B cell (primary cell): ENCODE data around the gene SLC2A13. TPM values are rescaled to one million over a fixed set of nuclear protein-coding genes. Genes with fewer than 3 reads are reported as not detected.

Source experiments
- ATAC-seq: fragments of 200-7000 bp; cut with Tn5 transposase; one replicate; pipeline ENCODE4 v1.10.0; 2021; ENCODE audit warnings: low read depth, mild to moderate bottlenecking, moderate number of reproducible peaks, moderate library complexity
- CTCF ChIA-PET: fragments of 350-600 bp; sonication (Branson Sonifier 250); formaldehyde crosslinking; loops from one replicate; lab custom pipeline; 2021; ENCODE audit warnings: antibody characterized with exemption, inconsistent platforms; lab: Charles Lee
- POLR2A ChIA-PET: fragments of 350-600 bp; sonication (Branson Sonifier 250); formaldehyde crosslinking; loops from one replicate; lab custom pipeline; 2021; ENCODE audit warnings: antibody characterized with exemption; lab: Charles Lee
- DNase-seq: peaks from one replicate; pipeline ENCODE4 v3.0.0; 2013
- H2AFZ ChIP-seq: 2 replicates; pipeline ENCODE4 v1.6.1; 2012; ENCODE audit warnings: mild to moderate bottlenecking, low read depth, low read length; ENCODE audit not compliant: insufficient read depth, poor library complexity, severe bottlenecking
- H3K27ac ChIP-seq, 2 donors: 1 replicate in 1 of 2; 2 replicates in 1 of 2; pipeline ENCODE4 v1.5.1; 2012 to 2013; ENCODE audit warnings: low read length in 2 of 2, mild to moderate bottlenecking in 2 of 2, moderate library complexity in 1 of 2
- H3K27me3 ChIP-seq, 4 experiments: fragments of 200-600 bp in 1 of 4; sonication (generic) in 1 of 4; replicated peaks in 1 of 4; 1 replicate in 2 of 4; 2 replicates in 2 of 4; pipeline versions ENCODE4 v1.6.1 to v1.7.0; 2013 to 2016; ENCODE audit warnings: low read length in 3 of 4, mild to moderate bottlenecking in 2 of 4, mixed read lengths in 1 of 4, moderate library complexity in 1 of 4; ENCODE audit not compliant: insufficient read depth in 4 of 4, control insufficient read depth in 3 of 4; ENCODE audit errors: control extremely low read depth in 1 of 4
- H3K36me3 ChIP-seq, 2 experiments: replicated peaks in 1 of 2; 1 replicate in 1 of 2; 2 replicates in 1 of 2; pipeline versions ENCODE4 v1.6.1 to v1.7.1; 2013; ENCODE audit warnings: low read length in 1 of 2; ENCODE audit not compliant: insufficient read depth in 2 of 2, control insufficient read depth in 1 of 2; ENCODE audit errors: control extremely low read depth in 1 of 2, extremely low read depth in 1 of 2
- H3K4me1 ChIP-seq, 2 donors: fragments of 200-600 bp in 1 of 2; sonication (generic) in 1 of 2; 1 replicate in 1 of 2; 2 replicates in 1 of 2; pipeline versions ENCODE4 v1.5.1 to v1.6.1; 2013 to 2017; ENCODE audit warnings: low read length in 2 of 2; ENCODE audit not compliant: control insufficient read depth in 2 of 2, insufficient read depth in 2 of 2
- H3K4me2 ChIP-seq: replicated peaks from 2 replicates; pipeline ENCODE3; 2012; ENCODE audit warnings: mild to moderate bottlenecking, low read depth, low read length; ENCODE audit not compliant: poor library complexity, severe bottlenecking
- H3K4me3 ChIP-seq, 5 experiments: fragments of 200-600 bp in 1 of 5; sonication (generic) in 1 of 5; 1 replicate in 3 of 5; 2 replicates in 2 of 5; pipeline versions ENCODE4 v1.5.1 to v1.7.0; 2011 to 2016; ENCODE audit warnings: low read length in 4 of 5, mild to moderate bottlenecking in 4 of 5, low read depth in 2 of 5, control low read depth in 1 of 5, moderate library complexity in 1 of 5; ENCODE audit not compliant: insufficient read depth in 1 of 5; ENCODE audit errors: control extremely low read depth in 1 of 5, extremely low read depth in 1 of 5
- H3K79me2 ChIP-seq: fragments of 200-600 bp; sonication (generic); one replicate; pipeline ENCODE4 v1.6.0; 2016; ENCODE audit warnings: low read length; ENCODE audit not compliant: control insufficient read depth, insufficient read depth
- H3K9ac ChIP-seq: fragments of 200-600 bp; sonication (generic); 2 replicates; pipeline ENCODE4 v1.6.1; 2017; ENCODE audit warnings: mild to moderate bottlenecking, low read length, moderate library complexity
- H3K9me3 ChIP-seq, 3 donors: one replicate each; pipeline versions ENCODE4 v1.6.1 to v1.7.1; 2013; ENCODE audit warnings: low read length in 2 of 3; ENCODE audit not compliant: control insufficient read depth in 2 of 3, insufficient read depth in 1 of 3; ENCODE audit errors: control extremely low read depth in 1 of 3
- H4K20me1 ChIP-seq: 2 replicates; pipeline ENCODE4 v1.6.0; 2012; ENCODE audit warnings: mild to moderate bottlenecking, low read length; ENCODE audit not compliant: insufficient read depth, control insufficient read depth, poor library complexity, severe bottlenecking
- H3K27ac Mint-ChIP-seq: one replicate; pipeline ENCODE4 v1.8.0; 2021; ENCODE audit warnings: mixed read lengths
- H3K27me3 Mint-ChIP-seq: one replicate; pipeline ENCODE4 v1.8.0; 2021; ENCODE audit warnings: mixed read lengths
- H3K4me1 Mint-ChIP-seq: one replicate; pipeline ENCODE4 v1.8.0; 2021; ENCODE audit warnings: mixed read lengths
- H3K4me3 Mint-ChIP-seq: one replicate; pipeline ENCODE4 v1.8.0; 2021; ENCODE audit warnings: mixed read lengths
- H3K9me3 Mint-ChIP-seq: one replicate; pipeline ENCODE4 v1.8.0; 2022; ENCODE audit warnings: mixed read lengths; ENCODE audit not compliant: insufficient read depth
- EZH2 ChIP-seq: IDR thresholded peaks from 2 replicates; pipeline ENCODE4 v1.6.1; 2012; ENCODE audit warnings: borderline replicate concordance, low read depth, mild to moderate bottlenecking, moderate library complexity, low read length; ENCODE audit not compliant: insufficient read depth, poor library complexity, severe bottlenecking
- WGBS: methylation state at CpG from one replicate; pipeline ENCODE4 v1.1.5; 2013; ENCODE audit warnings: missing lambda C conversion rate; ENCODE audit not compliant: insufficient coverage; 5-methylcytosine and 5-hydroxymethylcytosine counted together
- intact Hi-C: fragments of 100-400 bp; cut with micrococcal nuclease; formaldehyde crosslinking; loops from one replicate; pipeline ENCODE4 v1.10.0; 2022
- polyA plus RNA-seq: library from polyadenylated mRNA; depleted of rRNA; stranded (reverse); fragments of >200 nt; gene quantifications from 2 replicates; pipeline ENCODE4 v1.2.3, GENCODE V29; 2012
- total RNA-seq, 2 donors: library from RNA; stranded (reverse); fragments of 120-200 nt in 1 of 2; gene quantifications; 1 replicate in 1 of 2; 2 replicates in 1 of 2; pipeline versions ENCODE4 v1.2.3 to v1.2.4, GENCODE V29; 2013 to 2022
- TF ChIP-seq, protein P1 (sequence below): fragments of 200-600 bp; IDR thresholded peaks from one replicate; pipeline ENCODE4 v1.8.0; 2022; ENCODE audit warnings: antibody characterized with exemption, mild to moderate bottlenecking

SLC2A13 gene
- total and polyA plus RNA-seq, 2 donors (not counting 1 experiment from before 2014, with no cell fraction given) = 2.1 to 8.6 TPM

DNA sequence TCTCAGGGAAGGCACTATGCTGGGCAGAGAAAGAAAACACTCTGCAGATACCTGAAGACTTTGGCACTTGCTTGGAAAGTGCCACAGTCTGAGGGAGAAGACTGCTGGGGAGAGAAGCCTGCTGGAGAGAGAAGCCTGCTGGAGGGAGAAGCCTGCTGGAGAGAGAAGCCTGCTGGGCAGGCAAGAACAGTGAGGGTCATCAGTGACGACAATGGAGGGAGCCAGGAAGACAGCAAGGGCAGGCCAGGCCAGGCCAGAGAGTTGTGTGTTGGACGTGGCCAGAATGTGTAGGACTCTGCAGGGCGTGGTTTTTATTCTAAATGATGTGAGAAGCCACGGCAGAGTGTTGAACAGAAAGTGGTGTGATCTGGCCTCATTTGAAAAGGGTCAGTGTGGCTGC lies 301.0 kb downstream of the SLC2A13 start:
- TF ChIP-seq, protein P1, sequence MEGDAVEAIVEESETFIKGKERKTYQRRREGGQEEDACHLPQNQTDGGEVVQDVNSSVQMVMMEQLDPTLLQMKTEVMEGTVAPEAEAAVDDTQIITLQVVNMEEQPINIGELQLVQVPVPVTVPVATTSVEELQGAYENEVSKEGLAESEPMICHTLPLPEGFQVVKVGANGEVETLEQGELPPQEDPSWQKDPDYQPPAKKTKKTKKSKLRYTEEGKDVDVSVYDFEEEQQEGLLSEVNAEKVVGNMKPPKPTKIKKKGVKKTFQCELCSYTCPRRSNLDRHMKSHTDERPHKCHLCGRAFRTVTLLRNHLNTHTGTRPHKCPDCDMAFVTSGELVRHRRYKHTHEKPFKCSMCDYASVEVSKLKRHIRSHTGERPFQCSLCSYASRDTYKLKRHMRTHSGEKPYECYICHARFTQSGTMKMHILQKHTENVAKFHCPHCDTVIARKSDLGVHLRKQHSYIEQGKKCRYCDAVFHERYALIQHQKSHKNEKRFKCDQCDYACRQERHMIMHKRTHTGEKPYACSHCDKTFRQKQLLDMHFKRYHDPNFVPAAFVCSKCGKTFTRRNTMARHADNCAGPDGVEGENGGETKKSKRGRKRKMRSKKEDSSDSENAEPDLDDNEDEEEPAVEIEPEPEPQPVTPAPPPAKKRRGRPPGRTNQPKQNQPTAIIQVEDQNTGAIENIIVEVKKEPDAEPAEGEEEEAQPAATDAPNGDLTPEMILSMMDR = no peak
- no peak for TF ChIP-seq EZH2
- no peak overlapping the region for H3K27ac ChIP-seq
- no peak for ATAC-seq
- no peaks in the 10 kb centered on the region for H3K9me3 ChIP-seq
- no peaks in the 10 kb centered on the region for H4K20me1 ChIP-seq
- ChIA-PET CTCF (interaction anchor here (0.9 kb wide), 1 partner anchor 11 kb away, joined by 3 read pairs; no protein-coding TSS in a partner anchor), POLR2A (no interaction called here)
- intact Hi-C loops = no loop called here
- no peak overlapping the region for H3K9ac ChIP-seq
- H3K4me2 ChIP-seq = no peak overlapping the region
- 91% methylated on average over 4 of the region's 4 CpGs for WGBS
- H3K4me1 Mint-ChIP-seq = no peaks in the 10 kb centered on the region
- no peak overlapping the region for H3K4me3 ChIP-seq
- H3K27ac Mint-ChIP-seq = no peak overlapping the region
- H3K27me3 Mint-ChIP-seq = no peaks in the 10 kb centered on the region
- no peaks in the 10 kb centered on the region for H3K9me3 Mint-ChIP-seq
- H3K4me3 Mint-ChIP-seq = no peak overlapping the region
- no peaks in the 10 kb centered on the region for H3K4me1 ChIP-seq
- no peak overlapping the region for H2AFZ ChIP-seq
- DNase-seq = no peak
- H3K36me3 ChIP-seq = no peaks in the 10 kb centered on the region
- no peaks in the 10 kb centered on the region for H3K27me3 ChIP-seq
- no peaks in the 10 kb centered on the region for H3K79me2 ChIP-seq

DNA sequence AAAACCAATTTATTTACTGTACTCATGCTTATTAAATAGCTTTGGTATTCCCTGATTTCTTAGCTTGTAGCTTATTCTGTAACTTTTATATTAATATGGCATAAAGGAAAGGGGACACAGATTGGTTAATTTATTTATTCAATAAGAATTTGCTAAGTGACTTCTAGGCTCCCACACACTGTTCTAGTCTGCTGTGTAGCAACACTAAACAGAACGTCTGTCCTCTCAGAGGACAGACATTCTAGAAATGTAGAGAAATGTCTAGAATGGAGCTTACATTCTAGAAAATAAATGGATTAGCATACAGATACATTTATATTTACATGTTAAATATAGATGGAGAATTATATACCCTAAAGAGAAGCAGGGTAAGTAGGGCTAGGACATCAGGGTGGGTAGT lies 301.4 kb downstream of the SLC2A13 start:
- no peak overlapping the region for H3K27ac ChIP-seq
- H3K27me3 Mint-ChIP-seq = no peaks in the 10 kb centered on the region
- TF ChIP-seq EZH2 = no peak
- TF ChIP-seq, protein P1 = no peak
- H3K9ac ChIP-seq = no peak overlapping the region
- H3K4me3 ChIP-seq = no peak overlapping the region
- H3K9me3 Mint-ChIP-seq = no peaks in the 10 kb centered on the region
- H3K4me2 ChIP-seq = no peak overlapping the region
- H3K9me3 ChIP-seq = no peaks in the 10 kb centered on the region
- ChIA-PET POLR2A (no interaction called here), CTCF (interaction anchor here (0.9 kb wide), 1 partner anchor 11 kb away, joined by 3 read pairs; no protein-coding TSS in a partner anchor)
- H3K4me1 Mint-ChIP-seq = no peaks in the 10 kb centered on the region
- no peaks in the 10 kb centered on the region for H4K20me1 ChIP-seq
- no peak for DNase-seq
- intact Hi-C loops = no loop called here
- no peaks in the 10 kb centered on the region for H3K27me3 ChIP-seq
- no peaks in the 10 kb centered on the region for H3K36me3 ChIP-seq
- H2AFZ ChIP-seq = no peak overlapping the region
- H3K79me2 ChIP-seq = no peaks in the 10 kb centered on the region
- no peaks in the 10 kb centered on the region for H3K4me1 ChIP-seq
- H3K27ac Mint-ChIP-seq = no peak overlapping the region
- WGBS = no CpG with 5 or more reads among the region's 1 CpG
- H3K4me3 Mint-ChIP-seq = no peak overlapping the region
- ATAC-seq = no peak
